IPS DF 19.7 (cell line): Measurements from ENCODE around the gene KRT86.
"Not testable (repeated sequence)": the region's sequence is repeated elsewhere in the genome, so short reads cannot be mapped to it uniquely, and the experiment has no call there.

ENCODE experiments used
- DNase-seq: peaks from one replicate; pipeline ENCODE4 v3.0.0-alpha.2; 2013; ENCODE audit warnings: low read depth, low spot score

KRT86 gene

GRCh38 chr12:52238916-52239646 is 35.4 kb upstream of the KRT86 start:
- no peak for DNase-seq

- DNase-seq = no peak
Observed at GRCh38 chr12:52239767-52240166, 34.7 kb upstream of the KRT86 start.

- DNase-seq = not testable (repeated sequence)
Observed at GRCh38 chr12:52240247-52240646, 34.2 kb upstream of the KRT86 start.

GRCh38 chr12:52241205-52241842 is 33.1 kb upstream of the KRT86 start:
- DNase-seq = no peak

GRCh38 chr12:52242442-52243258 is 31.8 kb upstream of the KRT86 start:
- DNase-seq = no peak

GRCh38 chr12:52243259-52243855 is 31.1 kb upstream of the KRT86 start:
- no peak for DNase-seq

- DNase-seq = no peak
Observed at GRCh38 chr12:52243856-52244614, 30.4 kb upstream of the KRT86 start.

GRCh38 chr12:52244615-52244994 is 29.8 kb upstream of the KRT86 start:
- DNase-seq = no peak

- DNase-seq = no peak
Observed at GRCh38 chr12:52245259-52245961, 29.0 kb upstream of the KRT86 start.

- no peak for DNase-seq
Observed at GRCh38 chr12:52245962-52246569, 28.4 kb upstream of the KRT86 start.

- no peak for DNase-seq
Observed at GRCh38 chr12:52246720-52247621, 27.5 kb upstream of the KRT86 start.

- no peak for DNase-seq
Observed at GRCh38 chr12:52247622-52248540, 26.6 kb upstream of the KRT86 start.

GRCh38 chr12:52248541-52249461 is 25.6 kb upstream of the KRT86 start:
- no peak for DNase-seq

GRCh38 chr12:52249511-52250047 is 24.9 kb upstream of the KRT86 start:
- no peak for DNase-seq

GRCh38 chr12:52250048-52250990 is 24.1 kb upstream of the KRT86 start:
- DNase-seq = no peak
